GM23338 (cell line): ENCODE results near the gene SERBP1.
A peak's percentile ranks its signal among the peaks of the same experiment; 100 is the strongest.

ENCODE experiments used
- CREB1 ChIP-seq: fragments of 250-450 bp; sonication (Bioruptor Pico); IDR thresholded peaks from 2 replicates; pipeline ENCODE4 v1.5.0; 2020; ENCODE audit warnings: low read depth, mild to moderate bottlenecking, moderate library complexity
- CTCF ChIP-seq, 2 experiments: fragments of 200-600 bp in 1 of 2; sonication (generic) in 1 of 2; conservative IDR thresholded peaks; 2 replicates each; pipeline versions ENCODE4 v1.5.1 to v1.6.1; 2016 to 2017; ENCODE audit warnings: antibody characterized with exemption in 2 of 2, low read depth in 2 of 2, mild to moderate bottlenecking in 2 of 2, moderate library complexity in 1 of 2
- ETS1 ChIP-seq: IDR thresholded peaks from 2 replicates; pipeline ENCODE4 v1.6.1; 2016; ENCODE audit warnings: antibody characterized with exemption
- EZH2 ChIP-seq: fragments of 200-600 bp; sonication (generic); IDR thresholded peaks from one replicate; pipeline ENCODE4 v1.8.0; 2017; ENCODE audit warnings: antibody characterized with exemption, mild to moderate bottlenecking, low read depth; ENCODE audit not compliant: unreplicated experiment
- EZH2phosphoT487 ChIP-seq: fragments of 200-600 bp; sonication (generic); IDR thresholded peaks from one replicate; pipeline ENCODE4 v1.8.1; 2018; ENCODE audit warnings: antibody characterized with exemption; ENCODE audit not compliant: unreplicated experiment
- JUNB ChIP-seq: IDR thresholded peaks from one replicate; pipeline ENCODE4 v1.6.1; 2016; ENCODE audit warnings: antibody characterized with exemption; ENCODE audit not compliant: unreplicated experiment
- POLR2AphosphoS5 ChIP-seq: IDR thresholded peaks from 2 replicates; pipeline ENCODE4 v1.6.1; 2016; ENCODE audit warnings: antibody characterized with exemption, low read depth
- REST ChIP-seq: IDR thresholded peaks from one replicate; pipeline ENCODE4 v1.6.1; 2018; ENCODE audit warnings: antibody characterized with exemption; ENCODE audit not compliant: unreplicated experiment

- TF ChIP-seq CTCF (conservative IDR thresholded peaks at IDR 0.05; ENCODE audit: low read depth in 2 of 2), result 0 out of 4 replicates have a peak, but pooled peaks of 1 of the 2 experiments have one; percentile 3
- TF ChIP-seq ETS1, result no peak
- no peak for TF ChIP-seq REST
- no peak for TF ChIP-seq EZH2phosphoT487
- TF ChIP-seq POLR2AphosphoS5, result no peak
- no peak for TF ChIP-seq EZH2
- TF ChIP-seq JUNB, result no peak
- TF ChIP-seq CREB1 (CRISPR knock-in tag), result 0 out of 2 replicates have a peak, but pooled peaks have one; percentile 11
Measured at GRCh38 chr1:67458663-67459062, 28.5 kb upstream of the SERBP1 start.
